HG03039 (cell line): ENCODE data around the gene CPPED1.
"Not testable (repeated sequence)": the region's sequence is repeated elsewhere in the genome, so short reads cannot be mapped to it uniquely, and the experiment has no call there.

Experiments
- ATAC-seq: cut with Tn5 transposase; IDR thresholded peaks from one replicate; pipeline ENCODE4 v1.9.1; 2021; ENCODE audit warnings: mild to moderate bottlenecking, moderate library complexity; ENCODE audit not compliant: unreplicated experiment

CPPED1 gene

DNA sequence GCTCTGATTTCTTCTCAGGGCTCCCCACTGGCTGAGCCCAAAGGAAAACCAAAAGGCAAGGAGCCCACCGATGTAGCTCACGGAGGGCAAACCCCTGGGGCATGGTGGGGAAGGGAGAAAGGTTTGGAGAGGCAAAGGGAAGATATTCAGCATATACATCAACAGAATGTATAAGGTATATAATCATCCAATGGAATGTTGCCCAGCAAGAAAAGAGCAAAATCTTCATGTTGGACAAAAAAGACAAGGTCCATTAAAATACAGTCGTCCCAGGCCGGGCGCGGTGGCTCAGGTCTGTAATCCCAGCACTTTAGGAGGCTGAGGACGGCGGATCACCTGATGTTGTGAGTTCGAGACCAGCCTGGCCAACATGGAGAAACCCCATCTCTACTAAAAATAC, 1.6 kb downstream of the CPPED1 start:
- no peak for ATAC-seq

DNA sequence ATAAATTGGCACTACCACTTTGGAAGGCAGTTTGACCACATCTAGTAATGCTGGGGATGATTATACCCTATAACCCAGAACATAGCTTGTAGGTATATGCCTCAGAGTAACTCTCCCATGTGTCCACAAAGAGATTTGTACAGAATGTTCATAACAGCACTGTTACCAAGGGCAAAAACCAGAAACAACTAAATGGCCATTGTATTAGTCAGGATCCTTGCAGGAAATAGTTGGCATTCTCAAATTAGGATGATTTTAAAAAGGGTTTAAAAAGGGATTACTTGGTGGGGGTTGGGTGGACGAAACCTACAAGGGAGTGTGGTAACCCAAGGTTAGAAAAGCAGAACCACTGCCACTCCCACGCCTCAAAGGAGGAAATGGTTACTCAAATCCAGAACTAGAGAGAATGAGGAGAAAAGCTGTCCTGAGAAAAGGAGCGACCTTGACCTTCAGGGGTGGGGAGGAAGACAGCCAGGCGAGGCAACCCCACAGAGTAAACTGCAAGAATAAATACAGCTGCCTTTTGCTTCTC, 2.1 kb downstream of the CPPED1 start:
- ATAC-seq = no peak

GRCh38 chr16:12800817-12801216, 2.9 kb downstream of the CPPED1 start:
- no peak for ATAC-seq

DNA sequence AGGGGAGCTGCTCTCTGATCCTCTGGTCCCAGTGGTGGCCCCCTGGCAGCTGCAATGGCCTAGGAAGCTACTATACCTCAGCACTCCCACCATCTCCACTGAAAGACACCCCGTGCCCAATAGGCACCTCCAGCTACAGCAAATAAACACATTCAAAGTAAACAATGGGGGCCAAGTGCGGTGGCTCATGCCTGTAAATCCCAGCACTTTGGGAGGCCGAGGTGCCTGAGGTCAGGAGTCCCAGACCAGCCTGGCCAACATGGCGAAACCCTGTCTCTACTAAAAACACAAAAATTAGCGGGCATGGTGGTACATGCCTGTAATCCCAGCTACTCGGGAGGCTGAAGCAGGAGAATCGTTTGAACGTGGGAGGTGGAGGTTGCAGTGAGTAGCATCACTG, 3.7 kb downstream of the CPPED1 start:
- ATAC-seq = not testable (repeated sequence)

DNA sequence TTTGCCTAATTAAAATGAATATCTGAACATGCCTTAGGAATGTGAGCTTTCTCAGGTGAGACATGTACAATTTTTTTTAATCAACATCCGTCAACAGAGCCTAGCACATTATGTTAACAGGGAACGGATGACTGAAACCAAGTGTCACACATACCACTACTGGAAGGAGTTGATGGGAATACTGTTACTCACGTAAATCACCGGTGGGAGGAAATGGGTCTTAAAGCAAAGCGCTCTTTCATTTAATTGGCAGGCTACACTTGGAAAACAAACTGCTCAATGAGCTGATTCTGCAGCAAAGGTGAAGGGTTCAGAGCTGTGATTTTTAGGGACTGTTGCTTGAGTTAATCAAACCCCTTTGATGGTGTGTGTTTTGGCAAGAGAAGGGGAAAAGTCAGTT, 4.8 kb downstream of the CPPED1 start:
- ATAC-seq = no peak

DNA sequence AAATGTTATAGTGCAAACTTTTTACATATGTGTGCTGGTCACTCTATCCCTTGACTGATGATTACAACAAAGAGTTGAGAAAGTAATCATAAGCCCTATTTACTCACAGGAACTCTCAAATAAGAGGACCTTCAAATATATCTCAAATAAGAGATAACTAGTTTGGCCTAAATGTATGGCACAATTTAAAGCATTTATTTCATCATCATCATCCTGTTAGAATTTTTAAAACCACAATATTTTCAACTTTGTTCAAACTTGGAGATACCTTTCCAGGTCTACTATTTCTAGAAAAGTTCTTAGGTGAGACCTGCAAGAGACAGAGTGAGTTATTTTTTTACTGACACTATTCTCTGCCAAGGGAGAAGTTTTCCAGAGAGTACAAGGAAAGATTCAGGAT, 5.5 kb downstream of the CPPED1 start:
- ATAC-seq = no peak

DNA sequence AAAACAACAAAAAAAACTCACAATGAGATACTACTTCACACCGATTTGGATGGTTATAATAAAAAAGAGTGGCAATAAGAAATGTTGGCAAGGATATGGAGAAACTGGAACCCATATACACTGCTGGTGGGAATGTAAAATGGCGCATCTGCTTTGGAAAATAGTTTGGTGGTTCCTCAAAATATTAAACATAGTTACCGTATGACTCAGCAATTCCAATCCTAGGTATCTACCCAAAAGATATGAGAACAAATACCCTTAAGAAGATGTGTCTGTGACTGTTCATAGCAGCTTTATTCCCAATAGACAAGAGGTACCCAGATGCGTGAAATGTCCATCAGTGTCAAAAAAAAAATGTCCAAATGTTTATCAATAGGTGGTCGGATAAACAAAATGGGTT, 7.2 kb downstream of the CPPED1 start:
- ATAC-seq = no peak

GRCh38 chr16:12794486-12795387, 8.9 kb downstream of the CPPED1 start:
- ATAC-seq = no peak

DNA sequence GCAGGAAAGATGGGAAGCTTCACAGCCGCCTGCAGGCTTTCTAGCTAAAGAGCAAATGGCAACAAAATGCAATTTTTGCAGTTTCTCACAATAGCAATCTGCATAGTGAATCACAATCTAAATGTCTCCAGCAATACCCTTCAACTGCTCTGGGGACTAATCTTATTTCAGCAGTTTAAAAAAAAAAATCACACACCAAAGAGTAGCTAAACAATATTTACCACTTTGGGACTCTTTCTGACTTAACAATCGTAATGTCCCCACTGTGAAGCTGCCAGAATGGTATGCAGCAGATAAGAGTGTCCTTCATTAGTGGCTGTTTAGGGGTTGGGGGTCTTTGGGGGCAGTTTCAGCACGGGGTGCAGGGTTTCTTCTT, 9.8 kb downstream of the CPPED1 start:
- ATAC-seq = no peak

- no peak for ATAC-seq
These were observed 10.4 kb downstream of the CPPED1 start for GRCh38 chr16:12793120-12793864.

DNA sequence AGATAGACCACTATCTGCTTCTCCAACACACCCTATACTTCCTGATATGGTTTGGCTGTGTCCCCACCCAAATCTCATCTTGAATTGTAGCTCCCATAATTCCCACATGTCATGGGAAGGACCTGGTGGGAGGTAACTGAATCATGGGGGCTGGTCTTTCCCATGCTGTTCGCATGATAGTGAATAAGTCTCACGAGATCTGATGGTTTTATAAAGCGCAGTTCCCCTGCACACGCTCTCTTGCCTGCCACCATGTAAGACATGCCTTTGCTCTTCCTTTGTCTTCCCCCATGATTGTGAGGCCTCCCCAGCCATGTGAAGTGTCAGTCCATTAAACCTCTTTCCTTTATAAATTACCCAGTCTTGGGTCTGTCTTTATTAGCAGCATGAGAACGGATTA, 11.2 kb downstream of the CPPED1 start:
- not testable (repeated sequence) for ATAC-seq

- ATAC-seq = no peak
These were observed 12.3 kb downstream of the CPPED1 start for GRCh38 chr16:12791340-12791739.

- ATAC-seq = no peak
These were observed 14.9 kb downstream of the CPPED1 start for GRCh38 chr16:12788758-12789157.

DNA sequence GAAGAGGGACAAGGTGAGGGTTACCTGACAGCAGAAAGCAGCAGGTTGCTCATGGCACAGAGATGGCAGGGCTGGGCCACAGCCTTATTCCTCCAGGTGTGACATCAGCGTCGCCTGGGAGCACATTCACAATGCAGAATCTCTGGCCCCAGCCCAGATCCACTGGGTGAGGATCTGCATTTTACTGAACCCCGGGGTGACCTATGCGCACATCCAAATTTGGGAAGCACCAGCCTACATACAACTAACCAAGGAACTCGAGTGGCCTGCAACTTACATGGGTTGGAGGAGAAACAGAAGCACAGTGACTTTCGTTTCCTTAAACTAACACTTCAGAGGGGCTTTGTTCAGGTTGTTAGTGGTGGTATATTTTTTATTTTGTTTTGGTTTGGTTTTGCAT, 17.6 kb downstream of the CPPED1 start:
- no peak for ATAC-seq

DNA sequence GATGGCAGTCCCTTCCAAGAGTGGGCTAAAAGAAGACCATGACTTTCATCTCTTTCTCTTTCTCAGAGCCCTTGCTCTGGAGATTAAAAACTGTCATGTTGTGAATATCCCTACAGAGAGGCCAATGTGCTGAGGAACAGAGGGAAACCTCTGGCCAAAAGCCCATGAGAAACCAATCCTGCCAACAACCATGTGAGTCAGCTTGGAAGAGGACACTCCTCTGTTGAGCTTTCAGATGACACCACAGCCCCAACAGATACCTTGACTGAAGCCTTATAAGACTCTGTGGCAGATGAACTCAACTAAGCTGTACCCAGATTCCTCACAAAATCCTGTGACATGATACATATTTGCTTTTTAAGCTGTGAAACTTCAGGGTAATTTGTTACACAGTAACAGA, 19.6 kb downstream of the CPPED1 start:
- ATAC-seq = no peak

DNA sequence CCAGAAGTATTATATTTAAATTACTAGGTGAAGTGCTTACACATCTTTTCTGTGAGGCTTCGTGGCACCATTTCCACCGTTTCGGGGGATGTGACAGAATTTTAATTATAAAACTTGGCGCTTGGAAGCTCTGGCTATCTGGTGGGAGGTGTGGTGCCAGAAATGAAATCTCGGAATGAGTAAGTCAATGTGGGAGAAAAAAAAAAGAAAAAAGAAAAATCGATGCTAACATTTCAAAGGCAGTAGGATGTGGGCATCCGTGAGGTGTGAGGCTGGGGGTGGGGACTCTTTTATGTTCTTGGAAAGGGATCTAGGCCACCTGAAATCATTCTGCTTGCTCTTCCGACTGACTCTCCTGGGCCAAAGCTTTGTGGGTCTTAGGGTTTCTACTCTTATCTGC, 21.9 kb downstream of the CPPED1 start:
- no peak for ATAC-seq

DNA sequence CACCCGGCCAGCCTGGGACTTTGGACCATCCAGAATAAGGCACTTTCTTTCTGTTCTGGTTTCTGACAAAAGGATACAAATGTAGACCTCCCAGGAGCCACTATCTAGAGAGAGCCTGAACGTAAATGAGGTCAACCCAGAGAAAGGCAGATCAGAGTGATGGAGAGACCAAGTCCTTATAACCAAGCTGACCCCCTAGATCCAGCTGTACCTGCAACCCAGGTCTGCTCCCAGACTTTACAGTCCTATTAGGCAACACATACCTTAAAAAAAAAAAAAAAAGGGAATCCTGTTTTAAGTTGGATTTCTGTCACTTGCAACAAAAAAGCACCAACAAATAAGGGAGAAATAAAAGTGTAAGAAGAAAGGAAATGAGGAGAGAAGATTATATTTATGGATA, 23.2 kb downstream of the CPPED1 start:
- ATAC-seq = no peak

GRCh38 chr16:12778726-12779125, 25.0 kb downstream of the CPPED1 start:
- no peak for ATAC-seq

GRCh38 chr16:12775656-12776236, 27.9 kb downstream of the CPPED1 start:
- ATAC-seq = no peak

DNA sequence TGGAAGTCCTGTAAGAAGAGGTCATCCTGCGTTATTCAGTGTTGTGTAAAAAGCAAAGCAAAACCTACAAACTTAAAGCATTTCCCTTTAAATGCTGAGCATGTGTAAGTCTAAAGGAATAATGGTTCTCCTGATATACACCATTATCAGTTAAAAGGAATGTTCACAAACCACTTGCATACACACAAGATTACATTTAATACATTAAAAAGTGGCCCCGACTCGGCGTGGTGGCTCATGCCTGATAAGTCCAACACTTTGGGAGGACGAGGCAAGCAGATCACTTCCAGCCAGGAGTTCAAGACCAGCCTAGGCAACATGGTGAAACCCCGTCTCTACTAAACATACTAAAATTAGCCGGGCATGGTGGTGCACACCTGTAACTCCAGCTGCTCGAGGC, 30.5 kb downstream of the CPPED1 start:
- no peak for ATAC-seq

- ATAC-seq = no peak
These were observed 32.3 kb downstream of the CPPED1 start for GRCh38 chr16:12771341-12771798.

- no peak for ATAC-seq
These were observed 34.2 kb downstream of the CPPED1 start for GRCh38 chr16:12769525-12769924.
